ENCODE measurements around the gene DYSF. TPM values are rescaled to one million over a fixed set of nuclear protein-coding genes. Genes with fewer than 3 reads are reported as not detected.

Gene DYSF
- polyA plus RNA-seq, 1 of the 3 experiments (the other 2 are of a cell fraction), result 0.10 TPM

GRCh38 chr2:71587509-71588073, 134.2 kb downstream of the DYSF start:
- Histone ChIP-seq H3K4me2 (no peak overlapping the region), H3F3A (replicated peaks; ENCODE audit: insufficient read depth) (no peaks in the 10 kb centered on the region), H3K9me3 (no peaks in the 10 kb centered on the region), H3K27ac (ENCODE audit: low read depth in 2 of 2, low read length in 1 of 2) (no peak overlapping the region), H3K27me3 (ENCODE audit: insufficient read depth) (no peaks in the 10 kb centered on the region; the same call in 1 of the 2 replicates), H3K36me3 (replicated peaks in 1 of 2; ENCODE audit: control insufficient read depth in 1 of 2, insufficient read depth in 2 of 2, low read length in 1 of 2) (no peaks in the 10 kb centered on the region), H3K79me2 (ENCODE audit: insufficient read depth) (no peaks in the 10 kb centered on the region), H4K20me1 (ENCODE audit: insufficient read depth) (no peaks in the 10 kb centered on the region), H3K9me2 (no peaks in the 10 kb centered on the region), H3K4me1 (ENCODE audit: control insufficient read depth in 1 of 2, insufficient read depth in 2 of 2, low read depth in 1 of 2, low read length in 1 of 2) (no peaks in the 10 kb centered on the region; a peak in 1 of 4 replicates), H3K9ac (no peak overlapping the region), H2AFZ (ENCODE audit: low read depth) (no peak overlapping the region), H3K4me3 (ENCODE audit: low read depth in 2 of 2, low read length in 1 of 2) (no peak overlapping the region)
- TF ChIP-seq REST (IDR thresholded peaks at IDR 0.05; ENCODE audit: low read depth, low read length) (peak; percentile 54; the same call in 1 of the 2 replicates), YY1 (IDR thresholded peaks at IDR 0.05; ENCODE audit: low read depth) (no peak)
- 84% methylated on average over 4 of the region's 4 CpGs for WGBS (ENCODE audit: low lambda C conversion rate)
- ChIA-PET CTCF (no interaction called here), POLR2A (no interaction called here)
- DNase-seq, result no peak

- Histone ChIP-seq H3F3A (replicated peaks; ENCODE audit: insufficient read depth) (no peaks in the 10 kb centered on the region), H3K27me3 (ENCODE audit: insufficient read depth) (no peaks in the 10 kb centered on the region; the same call in 1 of the 2 replicates), H3K36me3 (replicated peaks in 1 of 2; ENCODE audit: control insufficient read depth in 1 of 2, insufficient read depth in 2 of 2, low read length in 1 of 2) (no peaks in the 10 kb centered on the region), H3K4me1 (ENCODE audit: control insufficient read depth in 1 of 2, insufficient read depth in 2 of 2, low read depth in 1 of 2, low read length in 1 of 2) (no peaks in the 10 kb centered on the region; a peak in 1 of 4 replicates), H3K9me3 (no peaks in the 10 kb centered on the region), H2AFZ (ENCODE audit: low read depth) (no peak overlapping the region), H3K4me3 (ENCODE audit: low read depth in 2 of 2, low read length in 1 of 2) (no peak overlapping the region), H3K9ac (no peak overlapping the region), H3K27ac (ENCODE audit: low read depth in 2 of 2, low read length in 1 of 2) (no peak overlapping the region), H4K20me1 (ENCODE audit: insufficient read depth) (no peaks in the 10 kb centered on the region), H3K4me2 (no peak overlapping the region), H3K79me2 (ENCODE audit: insufficient read depth) (no peaks in the 10 kb centered on the region), H3K9me2 (no peaks in the 10 kb centered on the region)
- DNase-seq, result no peak
- CTCF ChIA-PET, result no interaction called here
- POLR2A ChIA-PET, result no interaction called here
- 36% methylated on average over 9 of the region's 10 CpGs for WGBS (ENCODE audit: low lambda C conversion rate)
- TF ChIP-seq NRF1 (IDR thresholded peaks at IDR 0.05; ENCODE audit: low read depth, low read length) (no peak), ZBTB33 (IDR thresholded peaks at IDR 0.05; ENCODE audit: borderline replicate concordance, low read depth) (no peak), REST (IDR thresholded peaks at IDR 0.05; ENCODE audit: low read depth, low read length) (no peak), CTCF (IDR thresholded peaks at IDR 0.05) (no peak), NFIC (IDR thresholded peaks at IDR 0.05; ENCODE audit: borderline replicate concordance) (no peak), IRF3 (IDR thresholded peaks at IDR 0.05; ENCODE audit: low read depth, low read length) (no peak), CHD2 (IDR thresholded peaks at IDR 0.05; ENCODE audit: low read length, partially characterized antibody) (no peak), RCOR1 (IDR thresholded peaks at IDR 0.05; ENCODE audit: low read length) (no peak), RAD21 (IDR thresholded peaks at IDR 0.05; ENCODE audit: low read length) (no peak), USF1 (IDR thresholded peaks at IDR 0.05; ENCODE audit: borderline replicate concordance, low read depth) (no peak)
Observed at GRCh38 chr2:71588497-71589170, 135.3 kb downstream of the DYSF start.
